22Rv1 (cell line): ENCODE measurements around the gene IRS2.

Experiments
- ZFX ChIP-seq: fragments of 450-650 bp; IDR thresholded peaks from 2 replicates; pipeline ENCODE4 v1.6.1; 2017; ENCODE audit warnings: antibody characterized with exemption, borderline replicate concordance
- TF ChIP-seq, protein P1 (sequence below): fragments of 450-650 bp; IDR thresholded peaks from 2 replicates; pipeline ENCODE4 v1.5.1; 2017; ENCODE audit warnings: mild to moderate bottlenecking

DNA sequence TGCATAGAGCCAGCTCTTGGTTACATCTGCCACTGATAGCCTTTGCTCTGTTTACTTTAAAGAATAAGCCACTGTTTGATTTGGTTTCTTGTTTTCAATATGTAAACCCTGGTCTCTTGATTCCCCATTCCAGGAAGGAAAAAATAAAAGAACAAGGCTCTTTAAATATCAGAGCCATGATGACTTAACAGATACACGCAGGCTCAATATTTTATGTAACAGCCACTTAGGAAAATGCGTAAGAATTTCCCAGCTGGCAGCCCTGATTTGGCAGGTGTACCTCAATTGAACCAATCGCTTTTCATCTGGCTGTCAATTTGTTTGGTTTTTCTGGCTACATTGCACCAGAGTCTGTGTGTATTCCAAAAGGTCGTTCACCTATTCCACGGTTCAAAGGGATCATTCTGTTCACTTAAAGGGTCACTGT, 65.6 kb downstream of the IRS2 start:
- TF ChIP-seq, protein P1, sequence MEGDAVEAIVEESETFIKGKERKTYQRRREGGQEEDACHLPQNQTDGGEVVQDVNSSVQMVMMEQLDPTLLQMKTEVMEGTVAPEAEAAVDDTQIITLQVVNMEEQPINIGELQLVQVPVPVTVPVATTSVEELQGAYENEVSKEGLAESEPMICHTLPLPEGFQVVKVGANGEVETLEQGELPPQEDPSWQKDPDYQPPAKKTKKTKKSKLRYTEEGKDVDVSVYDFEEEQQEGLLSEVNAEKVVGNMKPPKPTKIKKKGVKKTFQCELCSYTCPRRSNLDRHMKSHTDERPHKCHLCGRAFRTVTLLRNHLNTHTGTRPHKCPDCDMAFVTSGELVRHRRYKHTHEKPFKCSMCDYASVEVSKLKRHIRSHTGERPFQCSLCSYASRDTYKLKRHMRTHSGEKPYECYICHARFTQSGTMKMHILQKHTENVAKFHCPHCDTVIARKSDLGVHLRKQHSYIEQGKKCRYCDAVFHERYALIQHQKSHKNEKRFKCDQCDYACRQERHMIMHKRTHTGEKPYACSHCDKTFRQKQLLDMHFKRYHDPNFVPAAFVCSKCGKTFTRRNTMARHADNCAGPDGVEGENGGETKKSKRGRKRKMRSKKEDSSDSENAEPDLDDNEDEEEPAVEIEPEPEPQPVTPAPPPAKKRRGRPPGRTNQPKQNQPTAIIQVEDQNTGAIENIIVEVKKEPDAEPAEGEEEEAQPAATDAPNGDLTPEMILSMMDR: no peak
- TF ChIP-seq ZFX: no peak
